Astrocyte of the spinal cord (primary cell): ENCODE measurements around the gene CLEC1B.

Experiments used
- DNase-seq: peaks from one replicate; pipeline ENCODE4 v3.0.0; 2011; ENCODE audit warnings: low read depth, low spot score
- H3K4me3 ChIP-seq: 2 replicates; pipeline ENCODE4 v1.5.1; 2011; ENCODE audit warnings: low read depth, mild to moderate bottlenecking, low read length, moderate library complexity
- CTCF ChIP-seq: IDR thresholded peaks from 2 replicates; pipeline ENCODE4 v1.5.1; 2012; ENCODE audit warnings: low read depth, mild to moderate bottlenecking, low read length, inconsistent platforms
- in situ Hi-C: cut with HindIII; loops from 2 replicates; pipeline ENCODE4 v1.10.0; 2017; ENCODE audit warnings: low sequenced_read_pairs

The CLEC1B gene

DNA sequence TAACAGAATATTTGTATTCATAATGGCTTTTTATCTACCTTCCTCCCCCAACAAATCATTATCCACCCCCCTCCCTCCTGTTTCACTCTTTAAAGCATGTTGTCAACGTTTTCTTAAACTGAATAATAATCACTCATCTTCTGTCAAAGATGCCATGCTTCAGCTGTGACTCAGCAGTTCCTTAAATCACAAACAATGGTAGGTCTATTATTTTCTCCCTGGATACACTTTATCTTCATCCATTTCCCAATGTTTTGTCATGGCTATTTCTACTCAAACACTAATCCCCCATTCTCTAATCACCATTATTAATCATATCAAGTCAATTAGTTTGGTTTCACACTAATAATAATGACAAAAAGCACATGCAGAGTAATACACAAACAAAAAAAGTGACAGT, 18.0 kb upstream of the CLEC1B start:
- DNase-seq = no peak
- H3K4me3 ChIP-seq = no peak overlapping the region
- in situ Hi-C loops = no loop called here
- TF ChIP-seq CTCF = no peak

DNA sequence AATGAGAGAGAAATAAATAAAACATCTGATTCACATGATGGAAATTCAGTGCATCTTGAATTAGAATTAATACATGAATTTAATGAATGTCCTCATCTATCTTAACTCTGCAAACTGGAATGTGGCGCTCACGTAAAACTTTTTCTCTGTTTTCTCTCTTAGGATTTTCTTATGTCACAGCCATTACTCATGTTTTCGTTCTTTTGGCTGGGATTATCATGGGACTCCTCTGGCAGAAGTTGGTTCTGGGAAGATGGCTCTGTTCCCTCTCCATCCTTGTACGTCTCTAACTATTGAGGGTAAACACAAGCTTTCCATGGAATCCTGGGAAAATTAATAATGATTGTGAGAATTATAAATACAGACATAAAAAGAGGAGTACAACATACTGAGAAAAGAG, 16.5 kb upstream of the CLEC1B start:
- in situ Hi-C loops = no loop called here
- DNase-seq = no peak
- TF ChIP-seq CTCF = no peak
- H3K4me3 ChIP-seq = no peak overlapping the region

GRCh38 chr12:10012630-10013330, 13.9 kb upstream of the CLEC1B start:
- TF ChIP-seq CTCF = no peak
- no peak overlapping the region for H3K4me3 ChIP-seq
- in situ Hi-C loops = no loop called here
- no peak for DNase-seq

DNA sequence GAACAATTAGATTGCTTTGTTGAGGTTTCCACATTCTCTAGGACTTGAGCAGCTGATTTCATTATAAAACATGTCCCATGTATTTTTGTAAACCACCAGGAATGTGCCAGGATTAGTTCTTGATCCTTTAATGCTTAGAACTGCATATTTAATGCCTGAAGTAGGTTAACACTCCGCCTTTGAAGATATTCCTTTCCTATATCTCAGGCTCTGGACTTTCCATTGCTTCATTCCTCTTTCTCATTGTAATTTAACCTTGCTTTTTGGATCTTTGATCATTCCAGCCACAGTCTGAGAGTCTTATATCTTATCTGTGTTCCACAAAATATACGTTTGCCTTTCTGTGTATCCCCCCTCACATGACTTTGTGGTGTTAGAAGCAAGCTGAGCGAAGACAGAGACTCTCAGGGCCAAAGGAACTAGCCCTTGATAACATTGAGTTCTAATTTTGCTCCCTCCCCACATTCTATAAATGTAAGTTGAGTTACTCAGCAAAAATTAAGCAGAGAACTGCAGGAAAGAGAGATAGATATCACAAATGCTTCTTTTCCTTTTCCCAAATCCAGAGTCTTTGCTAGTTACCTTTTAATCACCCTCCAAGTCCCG, 2.4 kb upstream of the CLEC1B start:
- in situ Hi-C loops = no loop called here
- H3K4me3 ChIP-seq = no peak overlapping the region
- TF ChIP-seq CTCF = no peak
- no peak for DNase-seq

DNA sequence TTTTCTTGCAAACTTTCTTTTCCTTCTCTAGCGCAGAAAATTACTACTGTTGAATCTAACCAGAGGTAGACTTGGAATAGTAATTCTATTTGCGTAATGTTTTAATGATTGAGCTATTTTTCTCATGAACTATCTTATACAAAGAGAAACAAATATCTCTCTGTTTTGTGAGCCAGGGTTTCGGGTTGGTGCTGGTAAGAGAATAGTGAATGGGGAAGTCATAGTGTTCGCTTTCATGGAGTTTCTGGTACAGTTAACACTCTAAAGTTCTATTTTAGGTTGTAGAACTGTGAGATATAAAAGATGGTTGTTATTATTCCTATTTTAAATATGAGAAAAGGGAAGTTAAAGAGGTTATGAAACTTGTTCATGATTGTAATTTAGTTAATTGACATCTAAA, 6.6 kb downstream of the CLEC1B start:
- in situ Hi-C loops = no loop called here
- TF ChIP-seq CTCF = no peak

DNA sequence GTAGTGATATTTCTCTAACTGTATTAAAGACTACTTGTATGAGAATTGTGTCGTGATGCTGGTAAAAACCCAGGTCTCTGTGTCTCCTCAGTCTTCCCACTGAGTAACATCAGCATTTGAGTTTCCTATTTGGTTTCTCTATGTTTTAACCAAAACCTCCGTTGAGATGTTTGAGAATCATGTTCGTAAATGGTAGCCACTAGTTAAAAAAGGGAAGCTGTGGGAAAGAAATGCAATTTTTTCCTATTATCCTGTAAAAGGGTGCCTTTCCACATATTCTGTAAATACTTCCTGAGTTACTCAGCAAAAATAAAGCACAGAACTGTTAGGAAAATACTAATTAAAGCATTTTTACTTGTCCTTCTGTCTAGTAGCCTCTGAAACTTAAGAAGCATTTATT, 7.0 kb downstream of the CLEC1B start:
- no peak overlapping the region for H3K4me3 ChIP-seq
- TF ChIP-seq CTCF = no peak
- DNase-seq = no peak
- in situ Hi-C loops = no loop called here

More for the DNA sequence above, 6.6 kb downstream of the CLEC1B start:
- DNase-seq = no peak
- H3K4me3 ChIP-seq = no peak overlapping the region
